ENCODE results near the gene SIGLEC9. TPM values are rescaled to one million over a fixed set of nuclear protein-coding genes. Genes with fewer than 3 reads are reported as not detected.
"Not testable (repeated sequence)": the region's sequence is repeated elsewhere in the genome, so short reads cannot be mapped to it uniquely, and the experiment has no call there.

The SIGLEC9 gene
- total RNA-seq, 1 donor from 2014 or later, result 5.3 TPM

GRCh38 chr19:51139299-51140014, 14.8 kb downstream of the SIGLEC9 start:
- intact Hi-C loops (cut with DNase I), result no loop called here
- DNase-seq (ENCODE audit: low spot score), result no peak
- ATAC-seq, result peak; percentile 65

- no peak for DNase-seq (ENCODE audit: low spot score)
- no peak for ATAC-seq
- intact Hi-C loops (cut with DNase I), result no loop called here
These were observed 15.7 kb downstream of the SIGLEC9 start for GRCh38 chr19:51140441-51140840.

- DNase-seq (ENCODE audit: low spot score) (no peak), ATAC-seq (no peak)
- intact Hi-C loops (cut with DNase I), result no loop called here
These were observed 16.5 kb downstream of the SIGLEC9 start for GRCh38 chr19:51141181-51141580.

GRCh38 chr19:51142119-51142518, 17.4 kb downstream of the SIGLEC9 start, which contains the start of gene SIGLEC7:
SIGLEC7 (plus strand) TSS chr19:51142301; CDS start chr19:51142370, 69 bp downstream.
- no peak for DNase-seq (ENCODE audit: low spot score)
- peak; percentile 69 for ATAC-seq
- intact Hi-C loops (cut with DNase I), result no loop called here

- DNase-seq (ENCODE audit: low spot score); intact Hi-C loops (cut with DNase I): not testable (repeated sequence)
- peak; percentile 34 for ATAC-seq
These were observed 18.2 kb downstream of the SIGLEC9 start for GRCh38 chr19:51142809-51143475.

GRCh38 chr19:51143486-51143885, 18.8 kb downstream of the SIGLEC9 start:
- intact Hi-C loops (cut with DNase I), result no loop called here
- no peak for ATAC-seq
- DNase-seq (ENCODE audit: low spot score), result no peak

- no peak for DNase-seq (ENCODE audit: low spot score)
- no peak for ATAC-seq
- intact Hi-C loops (cut with DNase I), result no loop called here
These were observed 19.9 kb downstream of the SIGLEC9 start for GRCh38 chr19:51144482-51145045.

- DNase-seq (ENCODE audit: low spot score), result no peak
- ATAC-seq, result no peak
- intact Hi-C loops (cut with DNase I), result no loop called here
These were observed 21.3 kb downstream of the SIGLEC9 start for GRCh38 chr19:51145916-51146493.

- no peak for ATAC-seq
- intact Hi-C loops (cut with DNase I), result no loop called here
- DNase-seq (ENCODE audit: low spot score), result no peak
These were observed 22.0 kb downstream of the SIGLEC9 start for GRCh38 chr19:51146751-51147150.

GRCh38 chr19:51147663-51148062, 23.0 kb downstream of the SIGLEC9 start:
- DNase-seq (ENCODE audit: low spot score) (no peak), ATAC-seq (no peak)
- intact Hi-C loops (cut with DNase I), result no loop called here

GRCh38 chr19:51148580-51148979, 23.9 kb downstream of the SIGLEC9 start:
- intact Hi-C loops (cut with DNase I), result no loop called here
- DNase-seq (ENCODE audit: low spot score) (no peak), ATAC-seq (no peak)

- ATAC-seq (no peak), DNase-seq (ENCODE audit: low spot score) (no peak)
- intact Hi-C loops (cut with DNase I), result no loop called here
These were observed 25.9 kb downstream of the SIGLEC9 start for GRCh38 chr19:51150627-51151026.

GRCh38 chr19:51156710-51157109, 32.0 kb downstream of the SIGLEC9 start:
- ATAC-seq (no peak), DNase-seq (ENCODE audit: low spot score) (no peak)
- intact Hi-C loops (cut with DNase I), result no loop called here

GRCh38 chr19:51157265-51157664, 32.6 kb downstream of the SIGLEC9 start:
- ATAC-seq (no peak), DNase-seq (ENCODE audit: low spot score) (no peak)
- intact Hi-C loops (cut with DNase I), result no loop called here

- DNase-seq (ENCODE audit: low spot score) (peak; percentile 78), ATAC-seq (peak; percentile 55)
- intact Hi-C loops (cut with DNase I), result loop anchor here (1.0 kb wide), 1 partner anchor 23 kb away; no protein-coding TSS in a partner anchor
These were observed 33.9 kb downstream of the SIGLEC9 start for GRCh38 chr19:51158474-51159129.

- intact Hi-C loops (cut with DNase I), result no loop called here
- no peak for DNase-seq (ENCODE audit: low spot score)
- no peak for ATAC-seq
These were observed 35.0 kb downstream of the SIGLEC9 start for GRCh38 chr19:51159656-51160055.

- intact Hi-C loops (cut with DNase I), result no loop called here
- ATAC-seq (no peak), DNase-seq (ENCODE audit: low spot score) (no peak)
These were observed 36.6 kb downstream of the SIGLEC9 start for GRCh38 chr19:51161266-51161665.

GRCh38 chr19:51161867-51162496, 37.3 kb downstream of the SIGLEC9 start:
- DNase-seq (ENCODE audit: low spot score) (no peak), ATAC-seq (no peak)
- intact Hi-C loops (cut with DNase I), result no loop called here

- intact Hi-C loops (cut with DNase I), result no loop called here
- DNase-seq (ENCODE audit: low spot score) (no peak), ATAC-seq (no peak)
These were observed 38.6 kb downstream of the SIGLEC9 start for GRCh38 chr19:51163257-51163656.
